ENCODE data around the gene TRAF3. TPM values are rescaled to one million over a fixed set of nuclear protein-coding genes. Genes with fewer than 3 reads are reported as not detected.

Gene TRAF3
- total and polyA plus RNA-seq, 10 donors = 11.1 to 61.5 (median 39.1) TPM

- Histone ChIP-seq H3K4me1 (peaks cover 0 to 19% (median 13%) of the 10 kb centered on the region in 6 donors), H3K27me3 (replicated peaks in 1 of 7) (no peaks in the 10 kb centered on the region), H3K27ac (no peak overlapping the region), H3K9me3 (no peaks in the 10 kb centered on the region), H3K36me3 (peaks cover 0 to 95% (median 70%) of the 10 kb centered on the region in 6 donors), H3K4me3 (no peak overlapping the region)
- no peak for DNase-seq
- intact Hi-C loops (cut with DNase I; ENCODE audit: low total_unique reads) = no loop called here
- no peak for TF ChIP-seq POLR2A (IDR thresholded peaks at IDR 0.05)
- TF ChIP-seq CTCF (IDR thresholded peaks at IDR 0.05 in 8 of 11, conservative IDR thresholded peaks at IDR 0.05 in 3 of 11) = no peak
- TF ChIP-seq POLR2AphosphoS5 (IDR thresholded peaks at IDR 0.05) = no peak
- 88 to 100% (median 92%) methylated on average over 6 of the region's 6 CpGs for WGBS, 5 donors
Measured at GRCh38 chr14:102952276-102952675, 175.0 kb downstream of the TRAF3 start.

DNA sequence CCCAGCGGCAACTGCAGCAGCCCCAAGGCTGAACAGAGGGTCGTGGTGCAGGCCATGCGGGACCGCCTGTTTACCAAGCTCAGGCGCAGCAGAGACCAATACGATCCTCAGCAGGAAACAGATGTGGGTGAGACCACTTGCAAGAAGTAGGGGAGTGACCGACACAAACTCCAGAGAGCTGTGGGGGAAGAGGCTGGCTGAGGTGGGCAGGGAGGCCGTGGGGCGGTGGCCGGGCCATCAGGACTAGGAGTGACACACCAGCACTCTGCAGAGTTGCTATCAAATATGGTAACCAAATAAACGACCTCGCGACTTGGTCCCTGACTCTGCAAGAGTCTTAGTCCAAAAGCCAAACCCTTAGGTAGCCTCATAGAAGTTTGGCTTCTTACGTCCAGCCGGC, 175.9 kb downstream of the TRAF3 start:
- no peak for DNase-seq
- WGBS, 5 donors = 76 to 86% (median 80%) methylated on average over 15 of the region's 15 CpGs
- Histone ChIP-seq H3K36me3 (peaks cover 0 to 96% (median 73%) of the 10 kb centered on the region in 6 donors), H3K4me1 (peaks cover 0 to 19% (median 13%) of the 10 kb centered on the region in 6 donors), H3K9me3 (no peaks in the 10 kb centered on the region), H3K27me3 (replicated peaks in 1 of 7) (no peaks in the 10 kb centered on the region), H3K27ac (no peak overlapping the region), H3K4me3 (no peak overlapping the region)
- intact Hi-C loops (cut with DNase I; ENCODE audit: low total_unique reads) = no loop called here
- TF ChIP-seq CTCF (IDR thresholded peaks at IDR 0.05 in 8 of 11, conservative IDR thresholded peaks at IDR 0.05 in 3 of 11) (no peak), POLR2AphosphoS5 (IDR thresholded peaks at IDR 0.05) (no peak), POLR2A (IDR thresholded peaks at IDR 0.05) (no peak)

GRCh38 chr14:102954081-102954789, 177.0 kb downstream of the TRAF3 start:
- TF ChIP-seq POLR2A (IDR thresholded peaks at IDR 0.05) (no peak), CTCF (IDR thresholded peaks at IDR 0.05 in 8 of 11, conservative IDR thresholded peaks at IDR 0.05 in 3 of 11) (no peak)
- 86 to 93% (median 91%) methylated on average over 17 to 18 of the region's 18 CpGs for WGBS, 5 donors
- no peaks in the 10 kb centered on the region for H3K27me3 ChIP-seq (replicated peaks in 1 of 7)
- intact Hi-C loops (cut with DNase I; ENCODE audit: low total_unique reads) = no loop called here
- H3K27ac ChIP-seq = no peak overlapping the region
- no peak for DNase-seq
- H3K4me3 ChIP-seq = no peak overlapping the region
- no peaks in the 10 kb centered on the region for H3K9me3 ChIP-seq
- H3K36me3 ChIP-seq = peaks cover 0 to 100% (median 74%) of the 10 kb centered on the region in 6 donors
- H3K4me1 ChIP-seq = peaks cover 0 to 12% (median 7%) of the 10 kb centered on the region in 6 donors

- Histone ChIP-seq H3K4me3 (no peak overlapping the region), H3K4me1 (no peaks in the 10 kb centered on the region), H3K27me3 (replicated peaks in 1 of 7) (no peaks in the 10 kb centered on the region), H3K36me3 (peaks cover 0 to 100% (median 68%) of the 10 kb centered on the region in 6 donors), H3K9me3 (no peaks in the 10 kb centered on the region), H3K27ac (no peak overlapping the region)
- intact Hi-C loops (cut with DNase I; ENCODE audit: low total_unique reads) = no loop called here
- WGBS, 5 donors = 88 to 96% (median 90%) methylated on average over 8 of the region's 8 CpGs
- TF ChIP-seq POLR2AphosphoS5 (IDR thresholded peaks at IDR 0.05) = no peak
- TF ChIP-seq CTCF (IDR thresholded peaks at IDR 0.05 in 8 of 11, conservative IDR thresholded peaks at IDR 0.05 in 3 of 11) = no peak
- TF ChIP-seq POLR2A (IDR thresholded peaks at IDR 0.05) = no peak
- no peak for DNase-seq
Measured at GRCh38 chr14:102955636-102956408, 178.6 kb downstream of the TRAF3 start.

Measured in spleen (tissue), 11 donors.